Urinary bladder (tissue), 4 donors: ENCODE data around the gene SLC22A12. TPM values are rescaled to one million over a fixed set of nuclear protein-coding genes. Genes with fewer than 3 reads are reported as not detected.

Experiments
- DNase-seq: peaks from one replicate; pipeline ENCODE4 v3.0.0-alpha.2; 2015; ENCODE audit errors: extremely low spot score
- H3K27ac ChIP-seq: one replicate; pipeline ENCODE4 v1.5.1; 2013; ENCODE audit warnings: low read depth, mild to moderate bottlenecking, moderate library complexity
- H3K36me3 ChIP-seq: one replicate; pipeline ENCODE4 v1.6.1; 2013; ENCODE audit warnings: mild to moderate bottlenecking, moderate library complexity; ENCODE audit not compliant: insufficient read depth
- H3K4me1 ChIP-seq: one replicate; pipeline ENCODE4 v1.6.1; 2013; ENCODE audit warnings: mild to moderate bottlenecking, moderate library complexity; ENCODE audit not compliant: insufficient read depth
- H3K4me3 ChIP-seq: one replicate; pipeline ENCODE4 v1.5.1; 2013; ENCODE audit warnings: low read depth, low read length
- WGBS: extraction: QIAGEN DNeasy Blood & Tissue Kit; methylation state at CpG from one replicate; pipeline ENCODE4 v1.1.7; 2013; 5-methylcytosine and 5-hydroxymethylcytosine counted together
- polyA plus RNA-seq: library from polyadenylated mRNA; stranded (reverse); fragments of 200-250 nt; gene quantifications from one replicate; pipeline ENCODE4 v1.2.3, GENCODE V29; 2013
- total RNA-seq: library from RNA; depleted of rRNA; stranded (reverse); fragments of >200 nt; gene quantifications from one replicate; pipeline ENCODE4 v1.2.3, GENCODE V29; 2014
- donor health status: healthy with polysubstance abuse.
- donor health status: healthy.

SLC22A12 gene
- total and polyA plus RNA-seq, 2 donors, result not detected

DNA sequence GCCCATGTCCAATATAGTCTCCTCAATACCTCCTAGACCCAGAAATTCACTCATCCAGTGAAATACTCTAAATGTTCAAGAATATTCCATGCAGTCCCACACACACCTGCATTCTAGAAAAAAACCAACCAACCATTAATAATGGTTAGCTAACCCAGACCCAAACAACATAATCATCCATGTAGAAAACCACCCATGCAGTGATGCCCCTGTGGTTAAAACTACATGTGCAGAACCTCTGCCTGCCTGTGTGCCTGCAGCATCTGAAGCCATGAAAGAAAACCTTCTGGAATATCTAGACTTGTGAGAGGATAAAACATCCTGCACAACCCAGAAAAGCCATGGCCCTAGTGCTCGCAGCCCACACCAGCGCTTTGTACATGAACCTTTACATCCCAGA lies 47.8 kb downstream of the SLC22A12 start:
- no peak for DNase-seq
- 94% methylated on average over 2 of the region's 2 CpGs for WGBS
- Histone ChIP-seq H3K4me1 (no peaks in the 10 kb centered on the region), H3K36me3 (no peaks in the 10 kb centered on the region), H3K27ac (no peak overlapping the region), H3K4me3 (no peak overlapping the region)

DNA sequence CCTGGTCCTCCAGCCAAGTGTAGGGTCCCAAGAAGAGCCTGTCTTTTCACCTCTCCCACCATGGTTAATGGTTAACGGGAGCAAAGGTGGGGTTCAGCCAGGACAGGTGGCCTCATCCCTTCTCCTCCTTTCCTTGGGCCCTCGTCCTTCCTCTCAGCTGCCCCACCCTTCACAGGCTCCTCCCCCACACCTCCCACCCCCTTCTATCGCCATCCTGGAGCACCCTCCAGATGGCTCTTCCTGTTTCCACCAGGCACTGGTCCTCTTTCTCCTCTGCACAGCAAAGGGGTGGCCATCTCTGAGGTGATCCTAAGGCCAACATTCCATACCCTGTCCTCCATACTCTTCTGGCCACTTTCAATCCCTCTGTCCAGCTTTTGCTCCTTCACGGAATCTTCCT lies 48.9 kb downstream of the SLC22A12 start:
- no peak for DNase-seq
- Histone ChIP-seq H3K36me3 (no peaks in the 10 kb centered on the region), H3K27ac (no peak overlapping the region), H3K4me1 (no peaks in the 10 kb centered on the region), H3K4me3 (no peak overlapping the region)
- 73% methylated on average over 4 of the region's 4 CpGs for WGBS

DNA sequence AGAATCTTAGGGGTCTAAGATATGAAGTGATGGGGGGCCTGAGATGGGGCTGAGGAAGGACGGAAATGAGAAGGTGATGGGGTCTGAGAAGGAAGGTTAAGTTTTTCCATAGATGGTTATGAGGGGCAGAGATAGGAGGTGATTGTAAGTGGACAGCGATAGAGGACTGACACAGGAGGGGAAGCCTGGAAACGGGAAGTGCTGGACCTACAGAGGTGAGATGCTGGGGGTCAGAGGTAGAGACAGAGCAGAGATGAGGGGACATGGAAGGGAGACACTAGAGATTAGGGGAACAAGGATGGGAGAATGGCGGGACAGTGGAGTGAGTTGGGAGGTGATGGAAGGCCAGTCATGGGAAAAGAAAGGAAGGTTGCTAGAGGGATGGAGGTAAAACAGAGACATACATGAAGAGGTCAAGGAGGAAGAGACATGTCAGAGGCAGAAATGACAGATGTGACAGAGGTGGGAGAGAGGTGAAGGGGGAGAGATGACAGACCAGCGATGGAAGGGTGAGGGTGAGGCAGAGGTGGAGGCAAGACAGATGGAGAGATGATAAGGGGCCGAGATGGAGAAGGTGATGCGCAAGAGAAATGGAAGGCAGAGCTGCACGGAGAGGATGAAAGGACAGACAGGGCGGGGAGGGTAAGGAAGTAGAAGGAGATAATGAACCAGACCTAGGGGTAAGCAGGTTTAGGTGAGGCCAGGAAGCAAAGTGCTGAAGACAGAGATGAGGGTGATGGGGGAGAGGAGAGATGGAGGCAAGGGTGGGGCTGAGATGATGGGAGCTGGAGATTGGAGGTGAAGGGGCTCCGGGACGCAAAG lies 50.8 kb downstream of the SLC22A12 start:
- Histone ChIP-seq H3K36me3 (no peaks in the 10 kb centered on the region), H3K27ac (no peak overlapping the region), H3K4me1 (no peaks in the 10 kb centered on the region), H3K4me3 (peak overlapping the region; percentile 40)
- DNase-seq, result no peak
- WGBS, result 48% methylated on average over 11 of the region's 11 CpGs

DNA sequence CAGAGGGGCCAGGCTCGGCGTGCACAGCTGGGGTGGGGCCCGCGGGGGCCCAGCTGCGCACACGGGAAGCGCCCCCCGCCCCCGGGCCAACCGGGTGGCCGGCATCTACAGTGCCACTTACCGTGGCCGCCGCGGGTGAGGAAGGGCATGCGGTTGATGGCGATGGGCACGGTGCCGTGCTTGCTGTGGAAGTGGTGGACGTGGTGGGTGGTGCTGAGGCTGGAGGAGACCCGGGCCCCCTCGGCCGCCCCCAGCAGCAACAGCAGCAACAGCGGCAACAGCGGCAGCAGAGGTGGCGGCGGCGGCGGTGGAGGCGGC lies 51.4 kb downstream of the SLC22A12 start:
- 4% methylated on average over 30 of the region's 30 CpGs for WGBS
- Histone ChIP-seq H3K36me3 (no peaks in the 10 kb centered on the region), H3K4me3 (peak overlapping the region; percentile 40)

DNA sequence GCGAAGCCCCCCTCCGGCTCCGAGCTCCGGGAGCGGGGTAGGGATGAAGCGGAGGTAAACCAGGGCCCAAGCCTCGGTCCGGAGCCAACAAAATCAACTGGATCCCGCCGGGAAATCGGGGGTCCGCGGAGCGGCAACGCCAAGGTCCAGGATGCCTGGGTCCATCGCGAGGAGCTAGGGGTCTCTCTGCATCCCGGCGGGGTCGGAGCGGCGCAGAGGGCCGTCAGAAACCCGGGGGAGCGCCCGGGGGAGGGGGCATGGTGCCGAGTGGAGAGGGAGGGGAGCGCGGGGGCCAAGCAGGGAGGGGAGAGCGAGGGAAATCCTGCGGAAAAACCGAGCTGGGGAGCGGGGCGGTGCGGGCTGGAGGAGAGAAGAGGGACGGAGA lies 51.8 kb downstream of the SLC22A12 start:
- no peak for DNase-seq
- no peaks in the 10 kb centered on the region for H3K4me1 ChIP-seq
- WGBS, result 1% methylated on average over 36 of the region's 36 CpGs
- no peak overlapping the region for H3K27ac ChIP-seq
- no peaks in the 10 kb centered on the region for H3K36me3 ChIP-seq
- H3K4me3 ChIP-seq, result peak overlapping the region; percentile 40

More for the DNA sequence above, 51.4 kb downstream of the SLC22A12 start:
- DNase-seq, result no peak
- no peaks in the 10 kb centered on the region for H3K4me1 ChIP-seq
- H3K27ac ChIP-seq, result no peak overlapping the region

DNA sequence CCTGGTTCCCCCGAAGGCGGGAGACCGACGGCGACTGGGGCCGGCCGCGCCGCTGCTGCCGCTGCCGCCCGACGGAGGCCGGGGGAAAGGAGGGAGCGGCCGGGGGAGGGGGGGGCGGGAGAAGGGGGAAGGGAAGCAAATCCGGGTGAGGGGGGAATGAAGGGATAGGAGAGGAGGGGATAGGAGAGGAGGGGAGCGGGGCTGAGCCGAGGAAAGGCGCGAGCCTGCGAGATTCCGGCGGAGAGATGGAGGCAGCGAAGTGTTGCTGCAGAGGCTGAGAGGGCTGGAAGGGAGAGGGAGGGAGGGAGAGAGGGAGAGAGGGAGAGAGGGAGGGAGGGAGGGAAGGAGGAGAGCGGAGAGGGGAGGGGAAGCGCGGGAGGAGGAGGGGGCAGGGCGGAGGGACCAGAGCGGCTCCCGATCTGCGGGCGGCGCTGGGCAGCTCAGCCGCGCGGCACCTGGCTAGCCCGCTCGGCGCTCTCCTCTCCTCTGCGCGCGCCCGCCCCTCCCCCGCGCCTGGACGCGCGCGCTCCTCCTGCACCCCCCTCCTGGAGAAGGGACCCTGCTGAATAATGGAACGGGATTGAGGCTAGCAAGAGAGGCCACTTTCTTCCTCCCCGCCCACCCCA lies 52.3 kb downstream of the SLC22A12 start:
- no peak for DNase-seq
- H3K4me3 ChIP-seq, result peak overlapping the region; percentile 40
- no peak overlapping the region for H3K27ac ChIP-seq
- no peaks in the 10 kb centered on the region for H3K4me1 ChIP-seq
- WGBS, result under 1% methylated on average over 49 of the region's 53 CpGs
- H3K36me3 ChIP-seq, result no peaks in the 10 kb centered on the region

DNA sequence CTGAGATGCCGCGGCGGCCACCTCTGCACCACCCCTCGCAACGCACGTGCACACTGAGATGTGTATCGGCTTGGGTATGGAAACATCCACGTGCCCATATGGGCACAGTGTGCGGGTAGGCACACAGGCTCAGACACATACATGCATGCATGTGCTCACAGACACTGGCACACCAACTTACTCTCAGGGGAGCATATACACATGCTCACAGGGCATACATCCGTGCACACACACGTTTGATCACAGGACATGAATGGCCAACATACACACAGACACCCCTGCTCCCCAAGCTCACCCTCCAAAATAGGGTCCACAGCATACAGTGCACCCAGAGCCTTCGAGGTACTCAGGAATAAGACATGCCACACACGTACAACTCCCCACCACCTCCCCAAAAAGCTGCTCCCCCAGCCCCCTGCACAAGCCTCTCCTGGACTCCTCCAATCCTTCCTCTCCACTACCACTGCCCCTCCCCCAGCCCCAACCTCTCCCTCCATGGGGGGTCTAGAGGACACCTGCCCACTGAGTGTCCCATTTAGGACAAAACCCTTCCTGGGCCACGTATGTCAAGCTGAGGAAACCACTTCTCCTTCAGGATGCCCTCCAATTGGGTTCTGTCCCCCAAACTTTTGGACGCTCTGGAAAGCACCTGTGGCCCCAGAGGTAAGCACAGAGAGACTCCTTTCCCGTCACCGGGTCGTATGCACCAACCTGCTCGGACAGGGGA lies 53.1 kb downstream of the SLC22A12 start:
- 21% methylated on average over 19 of the region's 19 CpGs for whole genome bisulfite sequencing
- H3K27ac ChIP-seq, result no peak overlapping the region
- no peaks in the 10 kb centered on the region for H3K36me3 ChIP-seq
- peak overlapping the region; percentile 40 for H3K4me3 ChIP-seq
- no peak for DNase-seq
- H3K4me1 ChIP-seq, result no peaks in the 10 kb centered on the region

DNA sequence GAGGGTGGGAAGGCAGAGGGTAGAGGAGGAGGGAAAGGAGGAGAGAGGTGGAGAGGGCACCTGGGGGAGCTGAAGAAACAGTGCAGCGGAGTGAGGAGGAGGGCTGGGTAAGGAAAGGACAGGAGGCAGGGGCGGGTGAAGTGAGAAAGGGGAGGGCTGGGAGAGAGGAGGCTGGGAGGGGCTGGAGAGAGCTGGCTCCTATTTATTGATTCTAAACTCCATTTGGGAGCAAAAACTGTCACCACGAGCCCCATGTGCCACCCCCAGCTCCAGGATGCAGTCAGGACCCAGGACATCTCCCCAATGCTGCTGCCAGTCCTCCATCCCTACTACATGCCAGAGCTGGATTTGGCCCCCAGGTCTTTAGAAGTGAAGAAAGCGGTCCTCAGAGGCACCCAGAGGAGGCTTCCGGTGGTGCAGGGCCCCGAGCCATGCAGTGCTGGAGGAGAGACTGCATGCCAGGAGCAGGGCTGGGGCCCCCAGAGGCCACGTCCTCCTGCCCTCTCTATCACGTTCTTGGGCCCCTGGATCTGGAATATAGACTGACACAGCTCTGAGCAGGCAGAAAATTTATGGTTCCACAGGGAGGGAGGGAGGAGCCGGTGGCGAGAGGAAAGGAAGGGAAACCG lies 53.7 kb downstream of the SLC22A12 start:
- Histone ChIP-seq H3K4me3 (no peak overlapping the region), H3K36me3 (no peaks in the 10 kb centered on the region), H3K4me1 (no peaks in the 10 kb centered on the region), H3K27ac (no peak overlapping the region)
- DNase-seq, result no peak
- WGBS, result 50% methylated on average over 11 of the region's 11 CpGs

DNA sequence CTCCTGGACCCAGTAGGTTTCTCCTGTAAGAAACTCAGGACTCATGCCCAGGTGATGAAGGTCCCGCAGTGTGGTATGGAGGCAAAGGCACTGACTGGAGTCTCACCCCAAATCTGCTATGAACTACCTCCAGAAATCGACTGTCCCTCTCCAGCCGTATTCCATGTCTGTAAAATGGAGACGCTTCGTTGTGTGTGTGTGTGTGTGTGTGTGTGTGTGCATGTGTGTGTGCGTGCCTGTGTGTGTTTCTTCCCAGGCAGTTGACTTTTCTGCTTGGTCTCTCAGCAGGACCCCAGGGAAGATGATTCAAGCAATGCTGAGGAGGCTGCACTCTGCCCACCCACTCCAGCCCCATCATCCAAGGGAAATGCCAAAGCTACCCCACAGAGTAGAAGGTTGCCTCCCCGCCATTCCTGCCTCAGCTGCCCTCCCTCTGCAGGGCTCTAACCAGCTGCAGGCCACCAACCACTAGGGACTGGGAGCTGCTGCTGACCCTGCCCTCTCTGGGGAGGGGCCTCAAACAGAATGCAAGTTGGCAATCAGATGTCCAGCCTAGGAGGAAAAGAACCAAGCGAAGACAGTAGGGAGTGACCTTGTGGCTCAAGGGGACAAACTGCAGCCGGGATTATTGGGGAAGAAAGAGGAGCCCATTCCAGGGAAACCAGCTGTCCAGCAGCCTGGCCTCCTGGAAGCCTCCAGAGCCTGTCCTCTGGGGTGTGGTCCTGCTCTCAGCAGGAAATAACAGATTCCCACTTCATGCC lies 56.2 kb downstream of the SLC22A12 start:
- no peaks in the 10 kb centered on the region for H3K4me1 ChIP-seq
- H3K36me3 ChIP-seq, result no peaks in the 10 kb centered on the region
- H3K27ac ChIP-seq, result no peak overlapping the region
- no peak for DNase-seq
- WGBS, result 73% methylated on average over 9 of the region's 9 CpGs
- H3K4me3 ChIP-seq, result no peak overlapping the region

DNA sequence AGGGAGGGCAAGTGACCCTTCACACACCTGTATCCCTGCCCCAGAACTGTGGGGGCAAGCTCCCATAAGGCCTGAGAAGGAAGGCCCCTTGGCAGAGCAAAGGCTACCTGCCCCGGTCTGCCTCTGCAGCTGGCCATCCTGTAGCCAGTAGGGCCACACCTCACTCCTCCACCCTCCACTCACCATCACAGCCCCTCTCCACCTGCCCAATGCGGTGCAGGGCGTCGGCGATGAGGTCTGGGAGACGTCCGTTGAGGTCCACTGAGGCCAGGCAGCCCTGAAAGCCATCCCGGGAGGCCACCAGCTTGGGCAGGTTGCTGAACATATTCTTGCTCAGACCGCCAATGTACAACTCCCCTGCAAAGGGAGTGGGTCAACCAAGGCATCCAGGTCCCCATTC lies 57.5 kb downstream of the SLC22A12 start:
- Histone ChIP-seq H3K27ac (no peak overlapping the region), H3K4me3 (no peak overlapping the region), H3K4me1 (no peaks in the 10 kb centered on the region), H3K36me3 (no peaks in the 10 kb centered on the region)
- 95% methylated on average over 9 of the region's 9 CpGs for WGBS
- DNase-seq, result no peak

DNA sequence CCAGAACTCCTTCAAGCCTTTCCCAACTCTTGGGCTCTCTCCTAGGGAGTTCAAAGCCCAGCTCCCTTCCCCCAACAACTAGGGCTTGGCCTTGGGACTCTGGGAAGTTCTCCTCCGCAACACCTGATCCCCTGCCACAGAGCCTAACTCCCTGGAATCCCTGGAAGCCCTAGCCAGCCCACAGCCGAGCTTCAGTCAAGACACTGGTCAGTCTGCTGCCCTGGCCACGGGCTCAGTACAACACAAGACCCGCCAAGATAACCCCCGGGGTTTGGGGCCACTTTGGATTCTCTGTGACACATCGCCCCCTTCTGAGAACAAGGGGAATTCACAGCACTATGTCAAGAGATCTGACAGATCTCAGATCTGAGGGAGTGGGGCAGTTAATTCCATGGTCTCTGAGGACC lies 58.3 kb downstream of the SLC22A12 start:
- DNase-seq, result no peak
- Histone ChIP-seq H3K4me1 (no peaks in the 10 kb centered on the region), H3K4me3 (no peak overlapping the region), H3K27ac (no peak overlapping the region), H3K36me3 (no peaks in the 10 kb centered on the region)
- WGBS, result 24% methylated on average over 6 of the region's 6 CpGs

DNA sequence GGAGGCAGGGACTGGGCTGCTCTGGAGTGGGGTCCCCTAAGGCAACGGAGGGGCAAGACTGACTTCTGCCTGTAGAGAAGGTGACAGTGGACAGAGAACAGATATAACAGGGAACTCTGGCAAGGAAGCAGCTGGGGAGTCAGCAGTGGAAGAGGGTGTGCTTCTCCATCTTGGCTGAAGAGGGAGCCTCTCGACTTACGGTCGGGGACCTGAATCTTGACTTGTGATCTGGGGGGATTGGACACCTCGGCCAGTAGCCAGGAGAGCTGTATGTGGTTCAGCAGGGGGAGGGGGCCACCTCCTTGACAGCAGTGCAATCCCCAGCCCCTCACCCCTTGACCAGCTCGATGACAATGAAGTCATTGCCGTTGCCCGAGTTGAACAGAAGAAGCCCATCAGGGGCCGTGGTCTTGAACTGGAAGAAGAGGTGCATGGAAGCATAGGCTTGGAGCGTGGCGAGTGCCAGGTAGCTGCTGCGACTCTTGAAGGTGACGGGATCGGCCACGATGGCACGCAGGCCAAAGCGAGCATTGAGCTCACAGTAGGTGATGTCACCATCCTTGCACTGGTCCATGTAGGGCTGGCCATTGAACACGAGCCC lies 60.0 kb downstream of the SLC22A12 start:
- 68% methylated on average over 18 of the region's 18 CpGs for WGBS
- Histone ChIP-seq H3K4me1 (no peaks in the 10 kb centered on the region), H3K36me3 (no peaks in the 10 kb centered on the region), H3K4me3 (no peak overlapping the region), H3K27ac (no peak overlapping the region)
- DNase-seq, result no peak
